HepG2 (cell line): ENCODE measurements around the gene FBRSL1. TPM values are rescaled to one million over a fixed set of nuclear protein-coding genes. Genes with fewer than 3 reads are reported as not detected.

ENCODE experiments used
- ATF2 ChIP-seq: sonication (generic); formaldehyde crosslinking; IDR thresholded peaks from 2 replicates; pipeline ENCODE4 v1.4.0; 2020; ENCODE audit warnings: missing genetic modification reagents
- FOXO1 ChIP-seq: sonication (generic); formaldehyde crosslinking; IDR thresholded peaks from 2 replicates; pipeline ENCODE4 v1.4.0; 2020; ENCODE audit warnings: missing genetic modification reagents
- NR3C1 ChIP-seq: sonication (generic); formaldehyde crosslinking; IDR thresholded peaks from 2 replicates; pipeline ENCODE4 v1.4.0; 2020; ENCODE audit warnings: missing genetic modification reagents
- PLSCR1 ChIP-seq: sonication (generic); formaldehyde crosslinking; IDR thresholded peaks from 2 replicates; pipeline ENCODE4 v1.5.0; 2020; ENCODE audit warnings: missing genetic modification reagents, mild to moderate bottlenecking, borderline replicate concordance
- STAT5B ChIP-seq: sonication (generic); formaldehyde crosslinking; IDR thresholded peaks from 2 replicates; pipeline ENCODE4 v1.4.0; 2020; ENCODE audit warnings: missing genetic modification reagents
- ZBED4 ChIP-seq: sonication (generic); formaldehyde crosslinking; IDR thresholded peaks from 2 replicates; pipeline ENCODE4 v1.4.0; 2020; ENCODE audit warnings: missing genetic modification reagents, borderline replicate concordance
- ZBTB26 ChIP-seq: IDR thresholded peaks from 2 replicates; pipeline ENCODE4 v1.6.1; 2016; ENCODE audit warnings: missing compliant biosample characterization, missing genetic modification reagents, borderline replicate concordance
- ZNF589 ChIP-seq: sonication (generic); formaldehyde crosslinking; conservative IDR thresholded peaks from 2 replicates; pipeline ENCODE4 v1.8.0; 2022; ENCODE audit warnings: mild to moderate bottlenecking, moderate library complexity, missing genetic modification reagents
- polyA plus RNA-seq, 8 experiments: library from polyadenylated mRNA; depleted of rRNA in 3 of 8; stranded (reverse) in 7 of 8; unstranded in 1 of 8; fragments of >200 nt; fragmentation: Illumina TruSeq in 4 of 8; extraction: Trizol in 4 of 8; gene quantifications; 2 replicates each; pipeline versions ENCODE4 v1.2.1 to v1.2.3, GENCODE V29; 2011 to 2016; ENCODE audit warnings: low read depth in 4 of 8, missing spikeins in 1 of 8, mixed read lengths in 1 of 8; ENCODE audit not compliant: insufficient read depth in 1 of 8
- total RNA-seq, 5 experiments: library from RNA; depleted of rRNA; stranded (reverse); fragments of >200 nt; fragmentation: Illumina TruSeq; extraction: Trizol; gene quantifications; 2 replicates each; pipeline ENCODE4 v1.2.3, GENCODE V29; 2016; ENCODE audit warnings: low read depth in 1 of 5
- TF ChIP-seq, protein P1 (sequence below): sonication (generic); formaldehyde crosslinking; IDR thresholded peaks from 2 replicates; pipeline ENCODE4 v1.4.0; 2020; ENCODE audit warnings: missing genetic modification reagents
- TF ChIP-seq, protein P2 (sequence below): sonication (generic); formaldehyde crosslinking; IDR thresholded peaks from 2 replicates; pipeline ENCODE4 v1.5.0; 2020; ENCODE audit warnings: mild to moderate bottlenecking, missing genetic modification reagents

FBRSL1 gene
- total and polyA plus RNA-seq, 2 of the 13 experiments (the other 11 are each of a cell fraction or from before 2014, with no cell fraction given) = 3.6 to 7.9 TPM

GRCh38 chr12:132471011-132471857, 18.7 kb upstream of the FBRSL1 start (continued):
- TF ChIP-seq NR3C1 (CRISPR knock-in tag) (no peak), STAT5B (CRISPR knock-in tag) (no peak), PLSCR1 (CRISPR knock-in tag) (no peak), ATF2 (CRISPR knock-in tag) (peak; percentile 92), FOXO1 (CRISPR knock-in tag) (peak; percentile 86), ZBTB26 (0 out of 2 replicates have a peak, but pooled peaks have one; percentile 59), ZBED4 (CRISPR knock-in tag) (peak; percentile 20; the same call in 1 of the 2 replicates), ZNF589 (CRISPR knock-in tag) (0 out of 2 replicates have a peak, but pooled peaks have one; percentile 46)
- TF ChIP-seq, protein P1, sequence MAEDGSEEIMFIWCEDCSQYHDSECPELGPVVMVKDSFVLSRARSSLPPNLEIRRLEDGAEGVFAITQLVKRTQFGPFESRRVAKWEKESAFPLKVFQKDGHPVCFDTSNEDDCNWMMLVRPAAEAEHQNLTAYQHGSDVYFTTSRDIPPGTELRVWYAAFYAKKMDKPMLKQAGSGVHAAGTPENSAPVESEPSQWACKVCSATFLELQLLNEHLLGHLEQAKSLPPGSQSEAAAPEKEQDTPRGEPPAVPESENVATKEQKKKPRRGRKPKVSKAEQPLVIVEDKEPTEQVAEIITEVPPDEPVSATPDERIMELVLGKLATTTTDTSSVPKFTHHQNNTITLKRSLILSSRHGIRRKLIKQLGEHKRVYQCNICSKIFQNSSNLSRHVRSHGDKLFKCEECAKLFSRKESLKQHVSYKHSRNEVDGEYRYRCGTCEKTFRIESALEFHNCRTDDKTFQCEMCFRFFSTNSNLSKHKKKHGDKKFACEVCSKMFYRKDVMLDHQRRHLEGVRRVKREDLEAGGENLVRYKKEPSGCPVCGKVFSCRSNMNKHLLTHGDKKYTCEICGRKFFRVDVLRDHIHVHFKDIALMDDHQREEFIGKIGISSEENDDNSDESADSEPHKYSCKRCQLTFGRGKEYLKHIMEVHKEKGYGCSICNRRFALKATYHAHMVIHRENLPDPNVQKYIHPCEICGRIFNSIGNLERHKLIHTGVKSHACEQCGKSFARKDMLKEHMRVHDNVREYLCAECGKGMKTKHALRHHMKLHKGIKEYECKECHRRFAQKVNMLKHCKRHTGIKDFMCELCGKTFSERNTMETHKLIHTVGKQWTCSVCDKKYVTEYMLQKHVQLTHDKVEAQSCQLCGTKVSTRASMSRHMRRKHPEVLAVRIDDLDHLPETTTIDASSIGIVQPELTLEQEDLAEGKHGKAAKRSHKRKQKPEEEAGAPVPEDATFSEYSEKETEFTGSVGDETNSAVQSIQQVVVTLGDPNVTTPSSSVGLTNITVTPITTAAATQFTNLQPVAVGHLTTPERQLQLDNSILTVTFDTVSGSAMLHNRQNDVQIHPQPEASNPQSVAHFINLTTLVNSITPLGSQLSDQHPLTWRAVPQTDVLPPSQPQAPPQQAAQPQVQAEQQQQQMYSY = no peak
- TF ChIP-seq, protein P2, sequence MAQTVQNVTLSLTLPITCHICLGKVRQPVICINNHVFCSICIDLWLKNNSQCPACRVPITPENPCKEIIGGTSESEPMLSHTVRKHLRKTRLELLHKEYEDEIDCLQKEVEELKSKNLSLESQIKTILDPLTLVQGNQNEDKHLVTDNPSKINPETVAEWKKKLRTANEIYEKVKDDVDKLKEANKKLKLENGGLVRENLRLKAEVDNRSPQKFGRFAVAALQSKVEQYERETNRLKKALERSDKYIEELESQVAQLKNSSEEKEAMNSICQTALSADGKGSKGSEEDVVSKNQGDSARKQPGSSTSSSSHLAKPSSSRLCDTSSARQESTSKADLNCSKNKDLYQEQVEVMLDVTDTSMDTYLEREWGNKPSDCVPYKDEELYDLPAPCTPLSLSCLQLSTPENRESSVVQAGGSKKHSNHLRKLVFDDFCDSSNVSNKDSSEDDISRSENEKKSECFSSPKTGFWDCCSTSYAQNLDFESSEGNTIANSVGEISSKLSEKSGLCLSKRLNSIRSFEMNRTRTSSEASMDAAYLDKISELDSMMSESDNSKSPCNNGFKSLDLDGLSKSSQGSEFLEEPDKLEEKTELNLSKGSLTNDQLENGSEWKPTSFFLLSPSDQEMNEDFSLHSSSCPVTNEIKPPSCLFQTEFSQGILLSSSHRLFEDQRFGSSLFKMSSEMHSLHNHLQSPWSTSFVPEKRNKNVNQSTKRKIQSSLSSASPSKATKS (CRISPR knock-in tag) = no peak
